K562 (cell line): ENCODE measurements around the gene TMEM150A. TPM values are rescaled to one million over a fixed set of nuclear protein-coding genes. Genes with fewer than 3 reads are reported as not detected.

Experiments
- CREB5 ChIP-seq: fragments of 250-450 bp; sonication (Bioruptor Pico); IDR thresholded peaks from 2 replicates; pipeline ENCODE4 v1.5.0; 2020; ENCODE audit warnings: mild to moderate bottlenecking
- CXXC5 ChIP-seq: fragments of 250-450 bp; sonication (Bioruptor Pico); IDR thresholded peaks from 2 replicates; pipeline ENCODE4 v1.8.0; 2022; ENCODE audit warnings: inconsistent platforms, mild to moderate bottlenecking, moderate library complexity
- DNMT1 ChIP-seq: fragments of 450-650 bp; IDR thresholded peaks from 2 replicates; pipeline ENCODE4 v1.6.1; 2016; ENCODE audit warnings: antibody characterized with exemption, mild to moderate bottlenecking
- FOXA3 ChIP-seq, 2 experiments: fragments of 450-650 bp in 1 of 2; sonication (generic) in 1 of 2; formaldehyde crosslinking; IDR thresholded peaks in 1 of 2; conservative IDR thresholded peaks in 1 of 2; 2 replicates each; pipeline versions ENCODE4 v1.4.0 to v1.8.0; 2020 to 2022; ENCODE audit warnings: mild to moderate bottlenecking in 2 of 2, missing genetic modification reagents in 1 of 2
- FUS ChIP-seq: fragments of 200-400 bp; formaldehyde crosslinking; optimal IDR thresholded peaks from 2 replicates; pipeline ENCODE3; 2017; ENCODE audit warnings: low read depth, low read length
- HIVEP1 ChIP-seq: fragments of 250-450 bp; sonication (Bioruptor Pico); IDR thresholded peaks from 2 replicates; pipeline ENCODE4 v1.4.0; 2020; ENCODE audit warnings: mild to moderate bottlenecking
- HNRNPK ChIP-seq: fragments of 200-400 bp; formaldehyde crosslinking; IDR thresholded peaks from one replicate; pipeline ENCODE4 v1.6.1; 2018; ENCODE audit warnings: mild to moderate bottlenecking, low read depth, low read length; ENCODE audit not compliant: poor library complexity, severe bottlenecking
- HSF4 ChIP-seq: fragments of 250-450 bp; sonication (Bioruptor Pico); IDR thresholded peaks from 2 replicates; pipeline ENCODE4 v2.1.2; 2022; ENCODE audit warnings: mild to moderate bottlenecking, moderate library complexity, borderline replicate concordance
- KAT2B ChIP-seq: IDR thresholded peaks from one replicate; pipeline ENCODE4 v1.6.1; 2012; ENCODE audit warnings: low read depth, mild to moderate bottlenecking, control low read depth, inconsistent platforms, low read length, moderate library complexity
- MAFG ChIP-seq: fragments of 450-650 bp; conservative IDR thresholded peaks from 2 replicates; pipeline ENCODE4 v1.6.1; 2016; ENCODE audit warnings: missing genetic modification characterization, missing compliant biosample characterization
- MAZ ChIP-seq, 2 experiments: fragments of 450-650 bp in 1 of 2; sonication (generic) in 1 of 2; formaldehyde crosslinking; IDR thresholded peaks in 1 of 2; conservative IDR thresholded peaks in 1 of 2; 2 replicates each; pipeline versions ENCODE4 v1.4.0 to v1.5.0; 2020; ENCODE audit warnings: mild to moderate bottlenecking in 1 of 2, missing genetic modification reagents in 1 of 2
- MIER1 ChIP-seq: fragments of 450-650 bp; IDR thresholded peaks from 2 replicates; pipeline ENCODE4 v1.6.1; 2016; ENCODE audit warnings: antibody characterized with exemption, mild to moderate bottlenecking, low read depth
- NONO ChIP-seq, 2 experiments: fragments of 200-400 bp in 1 of 2; fragments of 450-650 bp in 1 of 2; formaldehyde crosslinking in 1 of 2; IDR thresholded peaks; 2 replicates each; pipeline ENCODE4 v1.6.1; 2017; ENCODE audit warnings: low read depth in 2 of 2, mild to moderate bottlenecking in 2 of 2, moderate library complexity in 2 of 2, low read length in 1 of 2
- RAD51 ChIP-seq: fragments of 450-650 bp; IDR thresholded peaks from 2 replicates; pipeline ENCODE4 v1.7.1; 2016; ENCODE audit warnings: low read depth, mild to moderate bottlenecking, borderline replicate concordance
- RBM39 ChIP-seq: fragments of 200-400 bp; formaldehyde crosslinking; optimal IDR thresholded peaks from 2 replicates; pipeline ENCODE3; 2018; ENCODE audit warnings: low read depth, low read length
- SIN3A ChIP-seq, 2 experiments: fragments of 150-350 bp in 1 of 2; IDR thresholded peaks; 2 replicates each; pipeline ENCODE4 v1.6.1; 2011 to 2016; ENCODE audit warnings: borderline replicate concordance in 2 of 2, low read depth in 2 of 2, low read length in 2 of 2, mild to moderate bottlenecking in 2 of 2, moderate library complexity in 2 of 2; ENCODE audit not compliant: control insufficient read depth in 1 of 2
- SMAD2 ChIP-seq: fragments of 150-350 bp; IDR thresholded peaks from 2 replicates; pipeline ENCODE4 v1.6.1; 2014; ENCODE audit warnings: low read depth, mild to moderate bottlenecking, low read length
- SREBF2 ChIP-seq: sonication (generic); formaldehyde crosslinking; IDR thresholded peaks from 2 replicates; pipeline ENCODE4 v1.4.0; 2020; ENCODE audit warnings: mild to moderate bottlenecking, missing genetic modification reagents
- SRSF3 ChIP-seq: fragments of 200-400 bp; formaldehyde crosslinking; IDR thresholded peaks from 2 replicates; pipeline ENCODE4 v1.6.1; 2016; ENCODE audit warnings: mild to moderate bottlenecking, low read length, moderate library complexity; ENCODE audit not compliant: insufficient read depth
- STAG1 ChIP-seq: sonication (generic); formaldehyde crosslinking; IDR thresholded peaks from 2 replicates; pipeline ENCODE4 v1.5.0; 2020; ENCODE audit warnings: missing genetic modification reagents, borderline replicate concordance
- WHSC1 ChIP-seq: IDR thresholded peaks from one replicate; pipeline ENCODE4 v1.6.1; 2012; ENCODE audit warnings: low read length, control low read depth, inconsistent platforms
- ZNF232 ChIP-seq: sonication (generic); formaldehyde crosslinking; IDR thresholded peaks from 2 replicates; pipeline ENCODE4 v1.8.0; 2022; ENCODE audit warnings: mild to moderate bottlenecking, missing genetic modification reagents
- ZNF263 ChIP-seq: sonication (generic); formaldehyde crosslinking; IDR thresholded peaks from 2 replicates; pipeline ENCODE4 v1.8.0; 2022; ENCODE audit warnings: mild to moderate bottlenecking, missing genetic modification reagents, borderline replicate concordance
- ZNF277 ChIP-seq: fragments of 250-450 bp; sonication (Bioruptor Pico); IDR thresholded peaks from 2 replicates; pipeline ENCODE4 v1.8.0; 2022; ENCODE audit warnings: inconsistent platforms, mild to moderate bottlenecking, moderate library complexity, borderline replicate concordance
- ZNF717 ChIP-seq: fragments of 250-450 bp; sonication (Bioruptor Pico); IDR thresholded peaks from 2 replicates; pipeline ENCODE4 v1.5.0; 2021
- ZNF785 ChIP-seq: fragments of 250-450 bp; sonication (Bioruptor Pico); IDR thresholded peaks from 2 replicates; pipeline ENCODE4 v1.4.0; 2020; ENCODE audit warnings: mild to moderate bottlenecking
- polyA plus RNA-seq, 8 experiments: library from polyadenylated mRNA; depleted of rRNA in 4 of 8; stranded (reverse) in 5 of 8; unstranded in 3 of 8; fragments of >200 nt; fragmentation: Nextera tagmentation in 2 of 8; fragmentation: Illumina TruSeq in 1 of 8; extraction: Ambion mirVana in 2 of 8; extraction: Trizol in 1 of 8; gene quantifications; 2 replicates each; pipeline versions ENCODE4 v1.2.1 to v1.2.3, GENCODE V29; 2011 to 2014; ENCODE audit warnings: inconsistent platforms in 1 of 8, missing spikeins in 1 of 8
- total RNA-seq, 7 experiments: library from RNA; depleted of rRNA in 6 of 7; stranded (reverse); fragments of >200 nt in 6 of 7; fragmentation: Illumina TruSeq in 2 of 7; extraction: Trizol in 2 of 7; gene quantifications; 2 replicates each; pipeline versions ENCODE4 v1.2.1 to v1.2.3, GENCODE V29; 2011 to 2021; ENCODE audit warnings: low replicate concordance in 1 of 7

The TMEM150A gene
- total and polyA plus RNA-seq, 9 of the 15 experiments (the other 6 are each of a cell fraction or from before 2014, with no cell fraction given): 3.9 to 17.1 (median 8.4) TPM

DNA sequence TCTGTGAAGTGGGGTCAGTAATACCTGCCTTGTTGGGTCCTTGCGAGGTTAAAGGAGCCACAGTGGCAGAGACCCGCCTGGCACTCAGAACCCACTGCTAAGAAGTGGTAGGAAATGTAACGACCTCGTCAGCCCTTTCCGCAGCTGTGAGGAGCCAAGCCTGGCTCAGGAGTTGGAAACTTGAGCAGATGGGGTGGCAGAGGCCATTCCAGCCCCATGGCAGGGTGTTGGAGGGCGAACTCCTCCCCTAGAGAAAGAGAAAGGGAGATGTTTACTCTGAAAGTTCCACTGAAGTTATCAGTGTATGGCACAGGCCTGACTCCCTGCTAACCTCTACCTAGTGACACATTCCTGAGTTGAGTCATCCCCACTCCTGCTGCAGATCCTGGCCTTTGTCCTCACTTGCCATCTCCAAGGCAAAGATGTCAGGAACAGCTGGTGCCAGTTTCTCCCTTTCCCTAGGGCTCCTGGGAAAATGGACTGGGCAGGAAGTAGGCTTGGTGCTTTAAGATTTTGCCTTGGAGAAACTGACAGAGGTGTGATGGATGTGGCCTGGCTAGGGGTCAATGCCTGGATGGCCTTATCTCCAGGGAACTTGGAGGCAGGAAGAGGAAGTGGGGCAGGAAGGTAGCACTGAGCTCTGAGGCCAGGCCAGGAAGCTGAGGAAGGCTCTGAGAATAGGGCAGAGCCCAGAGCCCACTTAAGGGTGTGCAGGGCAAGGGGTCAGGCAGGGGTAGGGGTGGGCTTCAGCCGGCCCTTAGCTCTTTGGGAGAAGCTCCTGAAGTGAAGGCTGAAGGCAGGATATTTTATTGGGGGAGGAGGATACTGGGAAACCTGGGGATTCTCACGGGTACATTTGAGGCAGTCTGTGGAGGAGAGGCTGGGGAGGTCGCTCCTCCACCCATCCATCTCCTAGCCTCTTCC lies 17.4 kb downstream of the TMEM150A start (continued):
- no peak for TF ChIP-seq SMAD2
- no peak for TF ChIP-seq CREB5 (CRISPR knock-in tag)
- no peak for TF ChIP-seq RAD51
- TF ChIP-seq HNRNPK: no peak
- 0 out of 2 replicates have a peak, but pooled peaks have one; percentile 46 for TF ChIP-seq HIVEP1 (CRISPR knock-in tag)
- no peak for TF ChIP-seq DNMT1
- TF ChIP-seq ZNF232 (CRISPR knock-in tag): no peak
- TF ChIP-seq ZNF277 (CRISPR knock-in tag): no peak
- TF ChIP-seq SRSF3: no peak
- TF ChIP-seq CXXC5 (CRISPR knock-in tag): no peak; the same call in 1 of the 2 replicates
- TF ChIP-seq MAFG: no peak
- TF ChIP-seq KAT2B: no peak
- TF ChIP-seq SREBF2 (CRISPR knock-in tag): no peak
- no peak for TF ChIP-seq HSF4 (CRISPR knock-in tag)
- TF ChIP-seq ZNF717 (CRISPR knock-in tag): no peak
- TF ChIP-seq WHSC1: no peak
- no peak for TF ChIP-seq RBM39
- TF ChIP-seq FUS: no peak
- TF ChIP-seq ZNF785: no peak
- TF ChIP-seq FOXA3 (CRISPR knock-in tag; conservative IDR thresholded peaks at IDR 0.05 in 1 of 2, IDR thresholded peaks at IDR 0.05 in 1 of 2): peak; percentile 63 to 68; a peak in 3 of 4 replicates
- 0 out of 4 replicates have a peak, but pooled peaks of 1 of the 2 experiments have one; percentile 20 for TF ChIP-seq MAZ (CRISPR knock-in tag; conservative IDR thresholded peaks at IDR 0.05 in 1 of 2, IDR thresholded peaks at IDR 0.05 in 1 of 2)
- TF ChIP-seq STAG1: no peak
- peak; percentile 70; the same call in 1 of the 2 replicates for TF ChIP-seq ZNF263 (CRISPR knock-in tag)
- TF ChIP-seq SIN3A (IDR thresholded peaks at IDR 0.05; ENCODE audit: borderline replicate concordance in 2 of 2, control insufficient read depth in 1 of 2, low read depth in 2 of 2, low read length in 2 of 2): no peak
- TF ChIP-seq MIER1: no peak
- no peak for TF ChIP-seq NONO (IDR thresholded peaks at IDR 0.05; ENCODE audit: low read depth in 2 of 2, low read length in 1 of 2)
